ENCODE data around the gene PCBP3.
"Not testable (repeated sequence)": the region's sequence is repeated elsewhere in the genome, so short reads cannot be mapped to it uniquely, and the experiment has no call there.

Gene PCBP3

GRCh38 chr21:45788198-45788597 lies 144.7 kb downstream of the PCBP3 start:
- no peak for DNase-seq (ENCODE audit: low read depth)

GRCh38 chr21:45788637-45789506 lies 145.3 kb downstream of the PCBP3 start:
- no peak for DNase-seq (ENCODE audit: low read depth)

GRCh38 chr21:45790427-45790826 lies 146.9 kb downstream of the PCBP3 start:
- no peak for DNase-seq (ENCODE audit: low read depth)

- no peak for DNase-seq (ENCODE audit: low read depth)
These were observed 148.3 kb downstream of the PCBP3 start for GRCh38 chr21:45791562-45792418.

GRCh38 chr21:45792682-45793383 lies 149.3 kb downstream of the PCBP3 start:
- DNase-seq (ENCODE audit: low read depth) = no peak

- no peak for DNase-seq (ENCODE audit: low read depth)
These were observed 150.5 kb downstream of the PCBP3 start for GRCh38 chr21:45794027-45794426.

- no peak for DNase-seq (ENCODE audit: low read depth)
These were observed 152.5 kb downstream of the PCBP3 start for GRCh38 chr21:45796003-45796402.

- DNase-seq (ENCODE audit: low read depth) = no peak
These were observed 153.8 kb downstream of the PCBP3 start for GRCh38 chr21:45797338-45797737.

GRCh38 chr21:45799765-45800338 lies 156.3 kb downstream of the PCBP3 start:
- DNase-seq (ENCODE audit: low read depth) = no peak

- no peak for DNase-seq (ENCODE audit: low read depth)
These were observed 157.0 kb downstream of the PCBP3 start for GRCh38 chr21:45800339-45801080.

GRCh38 chr21:45801129-45801964 lies 157.8 kb downstream of the PCBP3 start:
- no peak for DNase-seq (ENCODE audit: low read depth)

GRCh38 chr21:45801989-45802388 lies 158.5 kb downstream of the PCBP3 start:
- no peak for DNase-seq (ENCODE audit: low read depth)

GRCh38 chr21:45802425-45802824 lies 158.9 kb downstream of the PCBP3 start:
- no peak for DNase-seq (ENCODE audit: low read depth)

GRCh38 chr21:45802956-45803617 lies 159.6 kb downstream of the PCBP3 start:
- no peak for DNase-seq (ENCODE audit: low read depth)

GRCh38 chr21:45803618-45804340 lies 160.3 kb downstream of the PCBP3 start:
- no peak for DNase-seq (ENCODE audit: low read depth)

- no peak for DNase-seq (ENCODE audit: low read depth)
These were observed 161.3 kb downstream of the PCBP3 start for GRCh38 chr21:45804809-45805313.

- no peak for DNase-seq (ENCODE audit: low read depth)
These were observed 161.8 kb downstream of the PCBP3 start for GRCh38 chr21:45805321-45805720.

GRCh38 chr21:45806042-45806441 lies 162.5 kb downstream of the PCBP3 start:
- no peak for DNase-seq (ENCODE audit: low read depth)

GRCh38 chr21:45808663-45809062 lies 165.1 kb downstream of the PCBP3 start:
- DNase-seq (ENCODE audit: low read depth) = not testable (repeated sequence)
